ENCODE results near the gene LMTK3.

DNA sequence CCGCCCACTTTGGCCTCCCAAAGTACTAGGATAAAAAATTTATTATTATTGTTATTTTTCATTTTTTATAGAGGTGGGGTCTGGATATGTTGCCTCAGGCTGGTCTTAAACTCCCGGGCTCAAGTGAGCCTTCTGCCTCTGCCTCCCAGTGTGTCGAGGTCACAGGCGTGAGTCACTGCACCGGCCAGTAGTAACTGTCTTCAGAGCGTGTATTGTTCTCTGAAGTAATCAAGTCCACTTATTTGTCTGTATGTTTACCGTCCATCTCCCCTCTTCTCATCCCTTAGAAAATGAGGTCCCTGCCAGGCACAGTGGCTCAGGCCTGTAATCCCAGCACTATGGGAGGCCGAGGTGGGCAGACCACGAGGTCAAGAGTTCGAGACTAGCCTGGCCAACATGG is 22.1 kb upstream of the LMTK3 start:
- TF ChIP-seq, protein P1, sequence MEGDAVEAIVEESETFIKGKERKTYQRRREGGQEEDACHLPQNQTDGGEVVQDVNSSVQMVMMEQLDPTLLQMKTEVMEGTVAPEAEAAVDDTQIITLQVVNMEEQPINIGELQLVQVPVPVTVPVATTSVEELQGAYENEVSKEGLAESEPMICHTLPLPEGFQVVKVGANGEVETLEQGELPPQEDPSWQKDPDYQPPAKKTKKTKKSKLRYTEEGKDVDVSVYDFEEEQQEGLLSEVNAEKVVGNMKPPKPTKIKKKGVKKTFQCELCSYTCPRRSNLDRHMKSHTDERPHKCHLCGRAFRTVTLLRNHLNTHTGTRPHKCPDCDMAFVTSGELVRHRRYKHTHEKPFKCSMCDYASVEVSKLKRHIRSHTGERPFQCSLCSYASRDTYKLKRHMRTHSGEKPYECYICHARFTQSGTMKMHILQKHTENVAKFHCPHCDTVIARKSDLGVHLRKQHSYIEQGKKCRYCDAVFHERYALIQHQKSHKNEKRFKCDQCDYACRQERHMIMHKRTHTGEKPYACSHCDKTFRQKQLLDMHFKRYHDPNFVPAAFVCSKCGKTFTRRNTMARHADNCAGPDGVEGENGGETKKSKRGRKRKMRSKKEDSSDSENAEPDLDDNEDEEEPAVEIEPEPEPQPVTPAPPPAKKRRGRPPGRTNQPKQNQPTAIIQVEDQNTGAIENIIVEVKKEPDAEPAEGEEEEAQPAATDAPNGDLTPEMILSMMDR (IDR thresholded peaks at IDR 0.05; ENCODE audit: poor library complexity): no peak
- TF ChIP-seq EZH2 (IDR thresholded peaks at IDR 0.05; ENCODE audit: borderline replicate concordance): no peak
- TF ChIP-seq EZH2phosphoT487 (IDR thresholded peaks at IDR 0.05; ENCODE audit: low read depth, severe bottlenecking, unreplicated experiment): no peak

All from hepatocyte (in vitro differentiated cells).